NCI-H1092 (cell line): ENCODE results near the gene RABGAP1.
"Not testable (repeated sequence)": the region's sequence is repeated elsewhere in the genome, so short reads cannot be mapped to it uniquely, and the experiment has no call there.

ENCODE experiments used
- DNase-seq: peaks from one replicate; lab custom pipeline; 2025; lab: John Stamatoyannopoulos, UW

Gene RABGAP1

DNA sequence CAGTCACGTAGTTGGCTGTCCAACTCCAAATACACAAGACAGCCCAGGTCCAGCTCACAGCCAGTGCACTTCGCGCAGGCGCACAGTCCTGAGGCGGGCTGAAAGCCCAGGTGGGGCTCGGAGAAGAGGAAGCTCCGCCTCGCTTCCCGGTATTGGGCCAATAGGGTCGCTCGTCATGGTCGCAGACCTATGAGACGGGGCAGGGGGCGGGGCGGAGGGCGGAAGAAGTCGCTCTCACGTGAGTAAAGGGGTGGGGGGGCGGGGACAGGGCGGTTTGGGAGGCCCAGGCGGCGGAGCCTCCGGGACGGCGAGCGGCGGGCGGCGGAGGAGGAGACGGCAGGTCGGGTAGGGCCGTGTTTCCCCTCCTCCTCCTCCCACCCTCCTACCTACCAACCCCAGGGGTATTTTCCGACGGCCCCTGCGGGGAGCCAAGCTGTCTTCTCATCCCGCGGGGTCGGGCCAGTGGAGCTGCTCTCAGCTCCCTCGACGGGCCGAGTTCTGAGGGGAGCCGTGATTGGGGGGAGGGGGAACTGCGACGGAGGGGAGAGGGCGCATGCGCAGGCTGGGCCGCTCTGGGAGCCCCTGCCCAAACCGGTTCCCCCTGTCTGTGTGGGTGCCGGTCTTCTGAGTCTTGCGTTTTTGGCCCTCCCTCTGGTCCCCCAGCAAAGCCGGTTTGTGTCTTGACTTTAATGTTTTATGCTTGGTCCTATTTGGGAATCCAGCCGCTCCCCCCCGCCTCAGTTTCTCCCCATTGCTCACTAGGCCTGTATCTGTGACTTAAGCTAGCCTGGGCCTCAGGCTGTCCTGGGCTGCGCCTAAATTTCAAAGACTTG lies at the start of gene RABGAP1:
Gene RABGAP1, plus strand, starts transcription at position 272 of the 833 bp plus-strand sequence. CDS start 16,040 bp downstream, outside the sequence.
- peak; percentile 98 for DNase-seq

DNA sequence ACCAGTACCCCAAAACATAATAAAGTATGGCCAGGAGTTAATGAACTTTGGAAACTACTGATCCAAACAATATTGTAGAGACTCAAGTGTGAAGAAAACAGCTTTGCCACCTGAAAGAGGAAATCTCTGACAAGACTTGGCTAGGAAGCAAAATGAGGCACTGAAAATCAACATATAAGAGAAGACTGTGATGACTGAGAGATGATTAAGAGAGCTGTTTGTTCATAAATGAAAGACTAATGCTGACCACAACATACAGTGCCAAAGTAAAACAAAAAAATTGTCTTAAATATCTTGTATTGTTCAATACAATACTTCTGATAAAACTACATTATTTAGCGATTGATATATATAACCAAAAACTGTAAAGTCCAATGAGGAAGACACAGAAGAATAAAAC lies 42.9 kb upstream of the RABGAP1 start:
- DNase-seq, result no peak

DNA sequence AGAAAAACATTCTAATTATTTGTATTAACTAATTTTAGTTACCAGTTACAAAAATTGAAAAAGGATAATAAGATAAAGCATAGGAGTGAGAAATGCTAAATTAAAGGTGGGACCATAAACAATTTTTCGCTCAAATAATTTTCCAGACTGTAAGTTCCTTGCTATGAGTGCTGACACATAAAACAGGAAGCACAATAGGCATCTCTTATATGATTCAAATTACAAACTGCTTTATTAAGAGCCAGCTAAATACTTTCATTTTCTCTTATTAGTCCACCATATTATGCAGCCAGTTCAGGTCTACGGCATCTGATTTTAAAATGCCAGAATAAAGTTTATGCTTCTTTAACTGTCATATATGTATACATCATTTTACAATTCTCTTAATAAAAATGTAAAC lies 40.0 kb upstream of the RABGAP1 start:
- DNase-seq, result no peak

DNA sequence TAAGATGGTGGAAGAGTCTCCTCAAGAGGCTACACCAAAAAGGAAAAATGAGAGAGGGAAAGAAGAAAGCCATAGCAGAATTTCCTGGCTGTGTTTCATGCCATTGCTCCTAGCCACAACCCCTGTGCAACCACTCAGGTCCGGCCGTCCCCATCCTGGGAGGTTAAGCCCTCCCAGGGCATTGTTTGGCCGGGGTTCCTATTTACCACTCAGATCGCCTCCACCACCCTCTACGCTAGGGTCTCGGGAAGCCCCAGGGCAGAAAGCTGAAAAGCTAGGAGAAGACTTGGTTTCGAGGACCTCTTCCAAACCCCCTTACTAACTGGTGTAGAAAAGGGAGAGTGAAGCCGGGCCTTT lies 36.4 kb upstream of the RABGAP1 start:
- DNase-seq, result no peak

DNA sequence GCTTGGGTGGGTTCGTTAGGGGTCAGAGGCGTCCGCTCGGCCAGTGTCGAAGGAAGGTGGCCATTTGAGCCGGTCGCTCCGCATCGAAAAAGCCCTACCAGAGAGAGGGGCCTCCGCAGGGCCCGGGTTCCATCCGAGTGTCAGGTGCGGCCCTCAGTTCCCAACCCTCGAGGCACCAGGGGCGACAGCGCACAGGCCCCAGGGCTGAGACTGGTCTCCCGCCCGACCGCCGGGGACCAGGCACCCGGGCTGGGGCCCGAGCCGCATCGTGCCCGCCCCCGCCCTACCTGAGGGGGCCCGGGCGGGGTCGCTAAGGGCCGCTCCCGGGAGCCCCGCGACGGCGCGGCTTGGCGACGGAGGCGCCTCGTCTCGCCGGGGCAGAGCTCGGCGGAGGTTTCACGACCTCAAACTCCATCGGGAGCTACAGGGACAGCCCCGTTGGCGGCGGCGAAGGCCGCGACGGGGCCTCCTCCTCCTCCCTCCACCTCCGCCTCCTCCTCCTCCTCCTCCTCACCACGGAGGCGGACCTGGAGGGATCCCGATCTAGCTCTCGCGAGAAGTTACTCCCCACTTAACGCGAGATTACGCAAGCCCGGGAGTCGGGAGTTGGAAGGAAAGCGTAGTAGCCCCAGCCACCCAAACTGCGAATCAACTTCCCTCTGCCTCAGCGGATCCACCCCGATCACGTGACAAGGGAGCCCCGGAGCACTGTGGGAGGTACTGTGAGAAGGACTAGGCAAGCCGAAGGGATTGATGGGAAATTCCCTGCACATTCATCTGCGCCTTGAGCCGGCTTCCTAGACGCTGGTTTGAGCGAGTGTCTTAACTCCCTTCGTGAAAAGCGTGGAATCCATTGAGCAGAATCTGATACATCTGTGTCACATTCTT lies 35.8 kb upstream of the RABGAP1 start, which contains the start of gene RC3H2:
Gene RC3H2, minus strand, starts transcription at position 537 of the 888 bp plus-strand sequence. CDS start 7,850 bp downstream, outside the sequence.
- peak; percentile 99 for DNase-seq

DNA sequence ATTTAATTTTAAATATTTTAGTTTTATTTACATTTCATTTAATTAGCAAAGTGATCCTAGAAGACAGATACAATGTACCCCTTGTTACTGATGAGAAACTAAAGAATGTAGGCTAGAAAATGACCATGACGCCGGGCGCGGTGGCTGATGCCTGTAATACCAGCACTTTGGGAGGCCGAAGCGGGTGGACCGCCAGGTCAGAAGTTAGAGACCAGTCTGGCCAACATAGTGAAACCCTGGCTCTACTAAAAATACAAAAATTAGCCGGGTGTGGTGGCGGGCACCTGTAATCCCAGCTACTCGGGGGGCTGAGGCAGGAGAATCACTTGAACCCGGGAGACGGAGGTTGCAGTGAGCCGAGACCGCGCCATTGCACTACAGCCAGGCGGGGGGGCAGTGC lies 34.7 kb upstream of the RABGAP1 start:
- DNase-seq, result not testable (repeated sequence)

DNA sequence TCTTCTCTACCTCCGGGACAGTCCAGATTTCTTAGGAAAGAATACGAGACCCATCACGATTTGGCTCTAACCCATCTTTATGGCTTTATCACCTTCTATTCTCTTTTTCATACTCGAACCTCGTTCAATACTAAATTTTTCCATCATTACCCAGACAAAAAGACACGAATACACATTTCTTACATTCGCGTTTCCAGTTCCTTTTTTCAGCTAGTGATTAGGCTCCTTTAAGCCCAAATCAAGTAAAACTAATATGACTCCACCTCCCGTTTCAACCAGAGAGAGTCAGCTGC lies 28.2 kb upstream of the RABGAP1 start:
- DNase-seq, result no peak

DNA sequence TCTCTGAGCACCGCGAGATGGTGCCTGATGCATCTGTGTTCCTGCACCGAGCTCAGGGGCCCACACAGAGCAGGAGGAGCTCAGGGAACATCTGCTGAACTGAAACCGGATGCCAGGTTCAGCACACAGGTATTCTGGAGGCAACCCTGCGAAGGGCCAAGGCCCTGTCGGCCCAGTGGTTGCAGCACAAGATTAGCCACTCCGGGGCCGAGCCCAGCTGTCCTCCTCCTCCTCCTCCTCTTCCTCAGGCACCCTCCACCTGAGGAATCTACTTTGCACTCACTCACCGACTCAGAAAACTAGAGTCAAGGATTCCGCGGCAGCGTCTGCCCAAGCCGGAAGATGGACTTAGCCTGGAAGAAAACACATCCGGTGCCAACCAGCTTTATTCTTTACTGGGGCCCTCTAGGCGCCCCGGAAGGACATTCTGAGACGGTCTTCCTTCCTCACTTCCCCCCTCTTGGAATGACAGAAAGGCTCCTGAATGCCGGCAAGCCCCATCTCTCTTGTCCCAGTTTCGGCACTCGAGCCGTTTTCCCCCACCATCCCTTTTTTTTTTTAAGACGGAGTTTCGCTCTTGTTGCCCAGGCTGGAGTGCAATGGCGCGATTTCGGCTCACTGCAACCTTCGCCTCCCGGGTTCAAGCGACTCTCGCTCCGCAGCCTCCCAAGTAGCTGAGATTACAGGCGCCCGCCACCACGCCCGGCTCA lies 27.7 kb upstream of the RABGAP1 start, which contains the start of gene ZBTB6:
Gene ZBTB6, minus strand, starts transcription at position 360 of the 710 bp plus-strand sequence. CDS start 1,251 bp downstream, outside the sequence.
- peak; percentile 65 for DNase-seq

DNA sequence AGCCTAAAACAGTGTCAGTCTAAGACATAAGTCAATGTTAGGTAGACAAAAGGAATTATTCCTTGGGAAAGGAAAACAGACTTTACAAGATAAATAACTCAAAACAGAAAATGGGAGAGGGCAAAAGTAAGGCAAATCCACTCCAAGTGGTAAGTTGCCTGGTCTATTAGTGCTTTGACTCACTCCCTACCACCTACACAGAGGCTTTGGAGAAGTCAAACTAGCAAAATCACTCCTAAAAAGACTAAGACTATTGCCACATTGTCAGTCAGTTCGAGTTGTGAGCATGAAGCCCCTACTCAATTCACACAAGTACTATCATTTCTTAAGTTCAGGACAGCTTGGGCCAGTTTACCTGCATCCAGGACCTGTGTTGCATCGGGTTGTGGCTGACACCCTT lies 22.5 kb upstream of the RABGAP1 start:
- no peak for DNase-seq

DNA sequence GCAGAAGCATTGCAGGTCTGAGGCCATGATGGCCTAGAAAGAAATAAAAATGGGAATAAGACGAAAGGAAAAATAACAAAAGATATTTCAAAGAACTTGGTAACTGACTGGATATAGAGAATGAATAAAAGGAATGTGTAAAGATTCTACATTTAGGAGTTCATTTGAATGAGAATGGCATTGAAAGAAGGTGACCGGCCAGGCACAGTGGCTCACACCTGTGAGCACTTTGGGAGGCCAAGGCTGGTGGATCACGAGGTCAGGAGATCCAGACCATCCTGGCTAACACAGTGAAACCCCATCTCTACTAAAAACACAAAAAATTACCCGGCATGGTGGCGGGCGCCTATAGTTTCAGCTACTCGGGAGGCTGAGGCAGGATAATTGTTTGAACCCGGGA lies 18.1 kb upstream of the RABGAP1 start:
- DNase-seq, result no peak

DNA sequence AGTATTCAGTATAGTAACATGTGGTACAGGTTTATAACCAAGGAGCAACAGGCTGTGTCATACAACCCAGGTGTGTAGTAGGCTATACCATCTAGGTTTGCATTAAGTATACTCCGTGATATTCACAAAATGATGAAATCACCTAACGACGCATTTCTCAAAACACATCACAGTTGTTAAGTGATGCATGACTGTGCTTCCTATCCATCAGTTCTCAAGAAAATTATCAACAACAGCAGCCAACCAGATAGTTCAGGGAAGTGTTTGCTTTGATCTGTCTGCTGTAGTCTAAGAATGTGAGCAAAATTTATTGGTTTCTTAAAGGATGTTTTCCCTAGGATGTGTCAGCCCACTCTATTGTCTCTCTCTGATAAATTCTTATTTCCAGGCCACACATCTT lies 16.9 kb upstream of the RABGAP1 start:
- no peak for DNase-seq

DNA sequence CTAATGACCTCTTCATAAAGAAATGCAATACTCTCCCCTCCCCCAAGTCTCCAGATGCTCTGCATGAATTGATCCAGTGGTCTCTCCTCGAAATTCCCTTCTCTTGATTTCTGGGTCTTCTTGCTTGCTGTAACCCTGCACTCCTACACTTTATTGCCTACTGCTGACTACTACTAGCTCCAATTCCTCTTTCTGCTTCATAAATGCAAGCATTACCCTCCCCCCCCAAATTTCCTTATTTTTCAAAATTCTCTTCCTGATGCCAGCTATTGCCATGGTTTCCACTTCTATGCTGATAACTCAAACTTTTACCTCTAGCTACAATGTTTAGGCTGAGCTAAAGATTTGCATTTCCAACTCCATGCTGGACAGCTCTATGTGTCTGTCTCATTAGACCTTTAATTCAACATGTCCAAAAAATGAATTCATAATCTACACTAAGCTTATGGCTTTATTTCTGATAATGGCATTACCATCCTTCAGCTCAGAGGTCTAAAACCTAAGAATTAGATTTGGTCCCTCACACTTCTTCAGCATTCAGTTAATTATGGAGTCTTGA lies 10.9 kb upstream of the RABGAP1 start:
- no peak for DNase-seq

DNA sequence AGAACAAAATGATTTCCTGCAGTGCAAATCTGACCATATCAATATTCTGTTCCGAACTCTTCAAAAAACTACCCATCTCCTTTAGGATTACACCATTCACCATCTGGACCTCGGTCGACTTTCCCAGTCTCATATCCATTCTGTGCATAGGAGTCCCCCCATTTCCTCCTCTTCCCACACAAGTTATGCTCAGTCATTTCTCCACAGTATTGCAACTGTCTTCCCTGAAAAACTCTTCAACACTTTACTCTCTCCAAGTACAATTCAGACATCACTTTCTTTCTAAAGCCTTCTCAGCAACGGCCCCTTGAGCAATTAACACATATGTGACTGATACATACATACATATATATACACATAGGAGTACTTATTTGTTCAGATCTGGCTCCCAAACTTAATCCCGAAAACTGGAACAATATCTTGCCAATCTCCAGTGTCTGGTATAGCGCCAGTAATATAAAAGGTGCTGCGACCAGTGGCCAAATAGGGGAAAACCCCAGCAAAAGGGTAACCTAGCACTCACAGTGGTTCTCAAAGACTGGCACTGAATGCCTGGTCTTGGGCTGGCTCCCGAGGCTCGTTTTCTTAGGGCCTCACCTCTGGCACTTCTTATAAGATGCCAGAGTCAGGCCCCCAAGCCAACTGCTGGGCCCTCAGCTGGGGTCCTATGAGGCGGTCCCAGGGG lies 10.1 kb upstream of the RABGAP1 start:
- no peak for DNase-seq

DNA sequence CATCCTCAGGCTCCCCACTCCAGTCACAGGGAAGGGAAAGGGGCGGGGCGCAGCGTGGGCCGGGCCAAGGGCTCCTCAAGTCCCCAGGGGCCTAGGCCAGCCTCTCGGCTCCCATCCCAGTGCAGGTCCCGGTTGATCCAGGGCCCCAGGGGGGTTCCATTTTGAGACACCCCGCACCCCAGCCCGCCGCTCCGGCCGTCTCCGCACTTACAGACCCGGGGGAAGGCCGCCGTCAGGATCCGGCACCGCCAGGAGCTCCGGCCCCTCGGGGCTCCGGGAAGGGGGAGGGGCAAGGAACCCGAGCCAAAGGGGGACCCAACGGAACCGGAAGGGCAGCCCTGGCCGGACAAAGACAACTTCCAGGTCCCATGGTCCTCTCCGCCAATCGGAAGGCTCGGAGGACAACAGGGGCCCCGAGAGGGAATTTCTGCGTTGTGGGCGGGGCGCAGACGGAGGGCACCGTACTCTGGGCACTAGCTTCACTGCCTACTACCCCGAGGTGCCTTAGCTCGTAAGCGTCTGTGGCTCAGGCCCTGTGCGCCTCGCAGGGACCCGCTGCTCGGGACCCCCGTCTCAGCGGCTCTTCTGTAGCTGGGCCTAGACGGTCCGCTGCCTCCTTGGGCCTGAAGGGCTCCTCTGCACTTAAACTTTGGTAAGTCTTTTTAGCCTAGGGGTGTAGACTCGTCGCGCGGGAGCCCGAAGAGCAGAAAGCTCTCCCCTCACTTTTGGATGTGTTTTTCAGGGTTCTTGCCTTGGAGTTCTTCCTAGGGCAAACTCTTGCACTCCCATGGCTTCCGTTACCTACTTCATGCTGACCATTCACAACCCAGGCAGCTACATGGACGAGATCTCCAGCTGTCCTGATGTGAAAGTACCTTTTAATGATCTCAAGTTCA lies 9.3 kb upstream of the RABGAP1 start, which contains the start of gene ZBTB26:
Gene ZBTB26, minus strand, starts transcription at position 287 of the 896 bp plus-strand sequence. CDS start 11,578 bp downstream, outside the sequence.
- peak; percentile 91 for DNase-seq

DNA sequence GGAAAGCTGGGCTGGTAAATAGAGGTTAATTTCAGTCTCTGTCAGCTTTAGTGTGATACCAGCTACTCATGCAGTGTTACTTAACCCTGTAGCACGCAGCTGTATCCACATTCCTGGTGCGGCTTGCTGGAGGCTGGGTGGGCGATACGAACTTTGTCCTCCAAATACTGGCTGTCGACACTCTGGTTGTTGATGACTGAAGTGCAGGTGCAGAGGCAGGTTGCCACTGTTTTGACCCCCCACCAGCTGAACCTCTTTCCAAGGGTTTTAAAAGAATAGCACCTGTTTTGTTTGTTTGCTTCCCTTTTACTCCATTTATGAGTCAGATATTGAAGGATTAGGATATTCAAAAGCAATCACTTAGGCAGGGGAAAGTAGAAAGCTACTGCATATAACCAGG lies 4.4 kb upstream of the RABGAP1 start:
- DNase-seq, result no peak

DNA sequence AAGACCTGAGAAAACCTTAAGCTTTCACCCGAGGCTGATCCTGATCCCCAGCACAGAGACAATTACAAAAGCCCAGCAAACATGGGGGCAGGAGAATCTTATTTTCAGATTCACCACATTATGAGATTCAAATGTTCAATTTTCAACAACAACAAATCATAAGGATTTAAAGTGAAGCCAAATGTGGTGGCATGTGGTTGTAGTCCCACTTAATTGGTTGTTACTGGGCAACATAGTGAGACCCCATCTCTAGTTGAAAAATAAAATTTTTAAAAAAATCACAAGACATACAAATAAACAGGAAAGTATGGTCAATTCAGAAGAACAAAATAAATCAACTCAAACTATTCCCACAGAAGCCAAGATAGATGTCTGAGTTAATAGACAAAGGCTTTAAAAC lies 3.9 kb upstream of the RABGAP1 start:
- no peak for DNase-seq

DNA sequence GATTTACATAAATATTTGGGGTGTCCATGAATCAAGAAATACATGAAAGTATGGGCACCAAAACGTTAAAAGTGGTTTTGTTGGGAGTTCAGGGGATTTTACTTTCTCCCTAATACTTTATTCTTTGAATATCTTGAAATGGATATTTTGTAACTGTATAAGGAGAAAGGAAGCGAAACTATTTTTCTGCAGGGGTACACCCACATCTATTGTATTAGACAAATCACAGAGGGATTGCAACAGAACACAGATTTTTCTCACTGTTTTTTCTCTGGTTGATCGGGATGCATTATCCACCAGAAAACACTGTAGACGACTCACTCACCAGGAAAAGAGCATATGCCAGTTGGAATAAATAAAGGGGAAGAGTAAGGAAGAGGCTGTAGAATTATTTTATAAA lies 1.2 kb upstream of the RABGAP1 start:
- DNase-seq, result no peak

DNA sequence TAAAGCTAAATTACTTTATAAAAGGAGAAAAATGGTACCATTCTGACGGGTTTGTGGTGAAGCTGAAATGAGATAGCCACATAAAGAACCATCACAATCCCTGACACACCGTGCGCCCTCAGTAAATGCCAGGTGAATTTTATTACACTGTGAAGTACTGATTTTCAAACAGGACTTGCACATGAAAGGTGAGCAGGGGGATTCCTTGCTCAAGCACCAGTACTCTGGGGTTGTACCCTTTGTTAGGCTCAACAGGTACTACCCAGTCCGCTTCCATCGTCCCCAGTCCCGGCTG lies 419 bp upstream of the RABGAP1 start:
- no peak for DNase-seq

DNA sequence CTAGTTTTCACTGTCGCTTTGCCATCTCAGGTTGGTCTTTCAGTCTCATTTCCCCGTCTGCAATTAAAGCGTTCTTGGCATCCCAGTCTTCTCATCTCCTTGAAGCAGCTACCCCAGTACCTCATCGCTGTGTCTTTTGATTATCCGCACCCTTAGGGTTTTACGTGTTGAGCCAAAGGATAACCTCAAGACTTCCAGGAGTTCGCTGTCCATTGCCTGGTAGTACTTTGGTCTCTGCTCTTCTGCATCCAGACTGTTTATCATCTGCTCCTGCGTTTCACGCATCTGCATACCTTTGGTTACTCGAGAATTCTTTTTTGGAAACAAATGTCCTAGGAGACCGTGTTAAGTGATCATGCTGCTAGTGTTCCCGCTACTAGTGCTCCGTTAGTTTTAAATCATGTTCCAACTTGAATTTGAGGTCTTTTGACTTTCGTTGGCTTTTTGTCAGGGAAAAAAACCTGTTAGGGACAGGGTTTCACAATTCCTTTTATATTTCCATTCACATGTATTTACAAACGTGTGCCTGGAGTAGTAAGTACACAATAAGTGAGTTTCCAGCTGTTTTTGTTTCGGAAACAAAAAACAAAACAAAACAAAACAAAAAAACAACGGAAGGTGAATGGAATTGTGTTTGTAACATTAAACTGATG lies 888 bp downstream of the RABGAP1 start:
- DNase-seq, result no peak
